ENCODE results near the gene DGKG.

DNA sequence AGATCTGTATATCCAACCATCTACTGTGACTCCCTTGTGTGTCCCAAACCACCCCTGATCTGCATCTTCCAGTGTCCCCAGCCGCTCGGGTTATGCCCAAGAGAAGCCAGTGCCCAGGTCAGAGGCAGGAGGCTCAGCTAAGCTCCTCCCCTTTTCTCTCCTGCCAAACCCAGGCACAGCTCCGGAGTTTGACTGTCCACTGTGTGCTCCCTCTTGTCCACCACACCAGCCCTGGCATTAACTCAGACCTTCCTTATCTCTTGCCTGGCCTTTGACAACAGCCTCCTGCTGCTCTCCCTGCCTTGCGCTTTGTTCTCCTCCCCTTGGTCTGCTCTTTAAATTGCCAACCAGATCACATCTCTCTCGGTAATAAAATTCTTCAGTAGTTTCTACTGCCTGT lies 39.3 kb downstream of the DGKG start:
- no peak for TF ChIP-seq RBBP5 (IDR thresholded peaks at IDR 0.05; ENCODE audit: borderline replicate concordance, low read depth, low read length)
- TF ChIP-seq CTCF (IDR thresholded peaks at IDR 0.05; ENCODE audit: control extremely low read depth in 1 of 3, insufficient read depth in 1 of 3, low read depth in 1 of 3, low read length in 3 of 3), result no peak
- no peak for TF ChIP-seq TAF1 (IDR thresholded peaks at IDR 0.05; ENCODE audit: low read depth, low read length)
- no peak for TF ChIP-seq SIN3A (conservative IDR thresholded peaks at IDR 0.05 in 1 of 2, IDR thresholded peaks at IDR 0.05 in 1 of 2; ENCODE audit: low read depth in 1 of 2, low read length in 2 of 2)
- no peak for TF ChIP-seq RXRA (IDR thresholded peaks at IDR 0.05; ENCODE audit: insufficient read depth, low read depth, low read length)
- no peak for TF ChIP-seq NANOG (IDR thresholded peaks at IDR 0.05; ENCODE audit: insufficient read depth, low read depth, low read length, poor library complexity, severe bottlenecking)
- TF ChIP-seq ZNF274 (IDR thresholded peaks at IDR 0.05; ENCODE audit: borderline replicate concordance, extremely low read depth, low read length), result no peak
- TF ChIP-seq TEAD4 (IDR thresholded peaks at IDR 0.05; ENCODE audit: low read depth, low read length), result no peak
- no peak for TF ChIP-seq CHD2 (IDR thresholded peaks at IDR 0.05; ENCODE audit: low read length)
- TF ChIP-seq POLR2A (IDR thresholded peaks at IDR 0.05; ENCODE audit: control extremely low read depth in 1 of 2, low read depth in 2 of 2, low read length in 2 of 2), result no peak
